ENCODE data around the gene SEC23A.
"Not testable (repeated sequence)": the region's sequence is repeated elsewhere in the genome, so short reads cannot be mapped to it uniquely, and the experiment has no call there.

Gene SEC23A

GRCh38 chr14:39102969-39103957 is at the start of gene SEC23A:
TSS of gene SEC23A (minus strand) at chr14:39103235. CDS start at chr14:39096118, 7,117 bp downstream.
- DNase-seq (ENCODE audit: low spot score) = peak; percentile 91

DNA sequence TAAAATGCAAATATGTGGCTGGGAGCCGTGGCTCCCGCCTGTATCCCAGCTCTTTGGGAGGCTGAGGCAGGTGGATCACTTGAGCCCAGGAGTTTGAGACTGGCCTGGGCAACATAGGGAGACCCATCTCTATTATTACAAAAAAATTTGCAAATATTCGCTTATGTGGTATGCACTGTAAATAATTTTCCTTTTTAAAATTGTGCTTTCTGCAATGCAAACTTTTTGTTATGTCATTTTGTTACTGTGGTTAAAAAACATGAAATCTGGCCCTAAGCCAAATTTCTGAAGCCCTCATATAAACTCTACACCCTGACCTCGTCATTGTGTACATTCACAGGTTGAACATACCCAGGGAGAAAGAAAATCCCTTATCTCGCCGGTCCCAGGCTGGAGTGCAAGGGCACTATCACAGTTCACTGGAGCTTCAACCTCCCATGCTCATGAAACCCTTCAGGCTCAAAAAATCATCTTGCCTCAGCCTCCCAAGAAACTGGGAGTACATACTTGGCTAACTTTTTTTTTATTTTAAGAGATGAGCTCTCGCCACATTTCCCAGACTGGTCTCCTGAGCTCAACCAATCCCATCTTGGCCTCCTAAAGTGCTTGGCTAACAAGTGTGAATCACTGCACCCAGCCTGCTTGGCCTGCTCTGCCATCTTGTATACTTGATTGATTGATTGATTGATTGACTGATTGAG is 42.4 kb upstream of the SEC23A start:
- DNase-seq (ENCODE audit: low spot score) = no peak

DNA sequence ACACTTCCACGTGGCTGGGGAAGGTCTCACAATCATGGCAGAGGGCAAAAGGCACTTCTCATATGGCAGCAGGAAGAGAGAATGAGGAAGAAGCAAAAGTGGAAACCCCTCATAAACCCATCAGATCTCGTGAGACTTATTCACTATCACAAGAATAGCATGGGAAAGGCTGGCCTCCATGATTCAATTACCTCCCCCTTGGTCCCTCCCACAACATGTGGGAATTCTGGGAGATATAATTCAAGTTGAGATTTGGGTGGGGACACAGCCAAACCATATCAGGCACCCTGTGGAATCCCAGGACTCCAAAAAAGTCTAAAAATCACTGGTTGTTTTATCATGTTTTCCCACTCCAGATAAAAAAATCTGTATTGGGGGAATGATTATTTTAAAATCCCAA is 40.2 kb upstream of the SEC23A start:
- DNase-seq (ENCODE audit: low spot score) = not testable (repeated sequence)

DNA sequence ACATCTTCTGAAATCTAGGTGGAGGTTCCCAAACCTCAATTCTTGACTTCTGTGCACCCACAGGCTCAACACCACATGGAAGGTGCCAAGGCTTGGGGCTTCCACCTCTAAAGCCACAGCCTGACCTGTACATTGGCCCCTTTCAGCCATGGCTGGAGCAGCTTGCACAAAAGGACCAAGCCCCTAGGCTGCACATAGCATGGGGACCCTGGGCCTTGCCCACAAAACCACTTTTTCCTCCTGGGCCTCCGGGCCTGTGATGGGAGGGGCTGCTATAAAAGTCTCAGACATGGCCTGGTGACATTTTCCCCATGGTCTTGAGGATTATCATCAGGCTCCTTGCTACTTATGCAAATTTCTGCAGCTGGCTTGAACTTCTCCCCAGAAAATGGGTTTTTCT is 38.6 kb upstream of the SEC23A start:
- DNase-seq (ENCODE audit: low spot score) = not testable (repeated sequence)

- DNase-seq (ENCODE audit: low spot score) = no peak
These were observed 37.1 kb upstream of the SEC23A start for GRCh38 chr14:39140170-39140569.

DNA sequence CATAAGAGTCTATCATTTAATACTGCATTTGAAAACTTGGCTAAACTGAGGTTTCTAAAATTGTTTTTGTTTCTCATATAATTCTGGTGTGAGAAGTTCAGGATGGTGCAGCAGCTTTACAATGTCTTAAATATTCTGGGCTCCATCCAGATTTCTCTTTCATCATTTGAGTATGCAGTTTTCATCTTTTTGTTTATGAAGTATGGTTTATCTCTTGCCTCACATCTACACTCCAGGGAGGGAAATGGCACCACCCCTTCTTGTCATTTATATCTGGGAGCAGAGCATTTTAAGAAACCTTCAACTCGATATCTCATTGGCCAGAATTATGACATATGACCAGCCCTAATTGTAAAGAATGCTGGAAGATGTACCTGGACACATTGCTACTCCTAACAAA is 35.4 kb upstream of the SEC23A start:
- no peak for DNase-seq (ENCODE audit: low spot score)

DNA sequence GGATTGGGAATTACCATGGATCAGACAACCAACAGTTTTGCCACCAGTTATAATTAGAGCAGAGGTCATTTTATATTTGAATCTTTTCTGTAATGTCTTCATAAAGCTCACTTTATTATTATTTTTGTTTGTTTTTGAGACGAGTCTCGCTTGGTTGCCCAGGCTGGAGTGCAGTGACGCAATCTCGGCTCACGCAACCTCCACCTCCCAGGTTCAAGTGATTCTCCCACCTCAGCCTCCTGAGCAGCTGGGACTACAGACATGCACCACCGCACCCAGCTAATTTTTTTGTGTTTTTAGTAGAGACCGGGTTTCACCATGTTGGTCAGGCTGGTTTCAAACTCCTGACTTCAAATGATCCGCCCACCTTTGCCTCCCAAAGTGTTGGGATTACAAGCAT is 34.8 kb upstream of the SEC23A start:
- DNase-seq (ENCODE audit: low spot score) = not testable (repeated sequence)

DNA sequence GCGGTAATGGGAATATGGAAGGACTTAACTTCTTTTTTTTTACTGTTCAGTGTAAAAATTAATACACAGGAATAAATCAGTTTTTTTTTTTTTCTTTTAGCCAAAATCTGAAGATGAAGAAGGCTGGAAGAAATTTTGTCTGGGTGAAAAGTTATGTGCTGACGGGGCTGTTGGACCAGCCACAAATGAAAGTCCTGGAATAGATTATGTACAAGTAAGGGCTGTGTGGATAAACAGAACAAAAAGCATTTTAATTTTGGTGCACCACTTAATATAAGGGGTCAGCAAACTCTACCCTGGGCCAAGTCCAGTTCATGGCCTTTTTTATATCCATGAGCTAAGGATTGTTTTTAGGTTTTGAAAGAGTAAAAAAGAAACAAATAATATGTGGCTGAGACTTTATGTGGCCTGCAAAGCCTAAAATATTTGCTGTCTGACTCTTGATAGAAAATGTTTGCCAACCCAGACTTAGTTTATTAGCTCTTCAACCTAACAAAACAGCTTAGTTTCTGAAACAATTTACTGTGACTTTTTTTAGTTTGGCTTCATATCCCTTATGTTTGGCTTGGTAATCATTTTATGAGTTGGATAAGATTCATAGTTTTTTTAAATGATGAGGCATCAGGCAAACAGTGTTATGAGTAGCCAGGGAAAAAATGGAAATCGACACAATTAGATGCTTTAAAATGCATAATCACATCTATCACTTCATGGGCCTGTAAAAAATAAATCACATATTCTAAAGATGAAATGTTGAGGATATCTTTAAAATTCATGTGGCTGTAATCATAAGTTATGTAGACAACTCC is 19.5 kb upstream of the SEC23A start:
- no peak for DNase-seq (ENCODE audit: low spot score)

DNA sequence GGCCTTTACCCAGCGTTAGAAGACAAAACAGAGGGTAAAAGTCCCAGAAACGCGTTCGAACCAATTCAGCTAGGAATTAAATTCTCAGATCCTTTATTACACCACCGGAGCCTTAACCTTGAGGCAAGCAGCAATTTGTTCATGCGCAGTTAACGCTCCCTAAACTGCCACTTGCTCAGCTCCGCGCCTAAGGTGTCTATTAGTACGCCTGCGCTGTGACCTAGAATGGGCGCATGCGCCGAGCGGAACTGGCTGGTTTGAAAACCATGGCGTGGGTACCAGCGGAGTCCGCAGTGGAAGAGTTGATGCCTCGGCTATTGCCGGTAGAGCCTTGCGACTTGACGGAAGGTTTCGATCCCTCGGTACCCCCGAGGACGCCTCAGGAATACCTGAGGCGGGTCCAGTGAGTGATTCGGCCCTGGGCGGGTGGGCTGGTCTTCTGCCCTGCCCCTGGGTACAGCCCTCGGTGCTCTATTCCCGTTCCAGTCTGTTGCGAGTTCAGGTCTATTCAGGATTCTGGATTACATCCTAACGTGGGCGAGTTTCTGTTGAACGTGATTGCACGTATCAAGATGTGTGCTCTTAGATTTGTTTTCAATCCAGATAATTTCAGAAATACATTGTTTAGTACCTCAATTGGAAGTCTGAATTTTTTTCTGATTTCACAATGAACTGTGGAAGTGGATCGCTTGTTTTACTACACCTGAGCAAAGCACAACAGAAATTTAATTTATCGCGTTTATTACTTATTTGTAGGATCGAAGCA is 11.2 kb upstream of the SEC23A start, which contains the start of gene GEMIN2:
Gene GEMIN2, plus strand, starts transcription at position 251 of the 766 bp plus-strand sequence. Its CDS starts 16 bp downstream, at position 267.
- peak; percentile 96 for DNase-seq (ENCODE audit: low spot score)

DNA sequence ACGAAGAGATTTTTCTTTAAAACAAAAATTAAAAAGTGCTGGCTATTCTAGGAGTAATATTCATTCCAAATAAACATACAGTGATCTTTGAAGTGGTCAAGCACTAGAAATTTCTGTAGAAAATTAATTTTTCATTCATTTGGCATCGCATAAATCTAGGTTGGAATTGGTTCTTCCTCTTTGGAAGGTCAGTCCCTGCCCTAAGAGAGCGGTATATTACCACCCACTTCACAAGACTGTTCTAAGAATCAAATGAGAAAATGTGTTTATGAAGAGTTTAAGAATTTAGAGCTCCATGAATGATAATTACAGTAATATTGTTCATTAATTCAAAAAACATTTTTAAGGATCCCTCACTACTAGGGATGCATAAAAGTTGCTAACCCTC is 10.6 kb upstream of the SEC23A start:
- DNase-seq (ENCODE audit: low spot score) = no peak

- DNase-seq (ENCODE audit: low spot score) = no peak
These were observed 7.1 kb upstream of the SEC23A start for GRCh38 chr14:39109893-39110715.

GRCh38 chr14:39108791-39109190 is 5.8 kb upstream of the SEC23A start:
- no peak for DNase-seq (ENCODE audit: low spot score)

DNA sequence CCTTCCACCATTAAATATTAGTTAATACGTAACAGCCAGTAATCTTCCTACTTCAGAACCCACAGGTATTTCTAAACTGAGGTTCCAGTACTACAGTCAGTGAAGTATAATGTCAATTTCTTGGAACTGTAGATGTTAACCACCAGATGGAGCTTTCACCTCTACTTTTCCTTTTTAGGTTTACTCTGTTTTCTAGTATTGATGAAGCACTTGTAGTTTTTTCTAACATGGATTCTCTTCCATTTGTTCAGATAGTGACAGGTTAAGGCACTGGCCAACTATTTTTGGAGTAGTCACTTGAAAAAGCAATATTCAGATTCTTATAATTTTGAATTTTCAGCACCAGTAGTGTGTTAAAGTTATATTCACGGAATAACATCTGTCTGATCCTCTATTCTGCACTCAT is 4.6 kb upstream of the SEC23A start:
- DNase-seq (ENCODE audit: low spot score) = no peak

DNA sequence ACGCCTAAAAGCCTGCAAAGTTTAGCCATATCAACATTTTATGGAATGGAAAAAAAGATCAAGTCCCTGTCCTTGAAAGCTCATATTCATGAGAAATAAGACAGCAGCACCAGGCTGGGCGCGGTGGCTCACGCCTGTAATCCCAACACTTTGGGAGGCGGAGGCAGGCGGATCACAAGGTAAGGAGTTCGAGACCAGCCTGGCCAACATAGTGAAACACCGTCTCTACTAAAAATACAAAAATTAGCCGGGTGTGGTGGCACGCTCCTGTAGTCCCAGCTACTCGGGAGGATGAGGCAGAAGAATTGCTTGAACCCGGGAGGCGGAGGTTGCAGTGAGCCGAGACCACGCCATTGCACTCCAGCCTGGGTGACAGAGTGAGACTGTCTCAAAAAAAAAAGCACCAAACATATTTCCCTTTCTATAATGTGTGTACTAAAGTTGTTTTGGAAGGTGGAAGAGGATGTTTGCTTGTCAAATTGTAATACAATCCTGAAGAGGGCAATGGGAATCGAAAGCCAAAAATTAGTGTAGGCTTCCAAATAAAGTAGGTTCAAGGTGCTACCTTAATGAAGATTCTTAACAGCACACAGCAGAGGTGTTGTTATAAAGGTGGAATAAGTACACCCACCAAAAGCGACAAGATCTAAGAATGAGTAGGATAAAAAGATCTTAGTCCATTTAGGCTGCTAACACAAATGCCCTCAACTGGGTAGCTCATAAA is 1.2 kb upstream of the SEC23A start:
- not testable (repeated sequence) for DNase-seq (ENCODE audit: low spot score)

- peak; percentile 20 for DNase-seq (ENCODE audit: low spot score)
These were observed 618 bp downstream of the SEC23A start for GRCh38 chr14:39102265-39102968.

DNA sequence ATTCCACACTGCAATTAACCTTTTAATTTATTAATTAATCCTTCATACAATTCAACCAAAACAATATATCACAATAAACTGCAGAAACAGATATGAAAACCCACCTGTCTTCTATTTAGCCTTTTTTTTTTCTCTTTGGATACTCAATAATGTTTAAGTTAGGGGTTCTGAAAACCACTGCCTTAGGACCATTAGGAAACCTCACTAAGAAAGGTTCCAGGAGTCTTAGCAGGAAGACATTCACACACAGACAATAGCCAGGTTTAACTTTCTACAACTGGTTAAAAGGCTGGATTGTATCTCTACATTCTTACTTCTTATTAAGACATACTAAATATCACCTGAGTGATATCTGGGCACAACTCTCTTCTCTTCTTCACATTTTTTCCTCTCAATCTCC is 3.3 kb downstream of the SEC23A start:
- no peak for DNase-seq (ENCODE audit: low spot score)

DNA sequence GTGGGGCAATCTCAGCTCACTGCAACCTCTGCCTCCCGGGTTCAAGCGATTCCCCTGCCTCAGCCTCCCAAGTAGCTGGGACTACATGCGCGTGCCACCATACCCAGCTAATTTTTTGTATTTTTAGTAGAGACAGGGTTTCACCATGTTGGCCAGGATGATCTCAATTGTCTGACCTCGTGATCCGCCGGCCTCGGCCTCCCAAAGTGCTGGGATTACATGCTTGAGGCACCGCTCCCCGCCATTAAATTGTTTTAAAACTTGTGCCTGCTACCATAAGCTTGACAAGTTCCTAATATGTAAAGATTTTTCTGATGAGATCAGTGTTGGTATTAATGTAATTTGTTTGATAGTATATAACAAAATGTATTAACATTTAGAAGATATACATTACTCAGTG is 3.8 kb downstream of the SEC23A start:
- not testable (repeated sequence) for DNase-seq (ENCODE audit: low spot score)

GRCh38 chr14:39097159-39097558 is 5.9 kb downstream of the SEC23A start:
- DNase-seq (ENCODE audit: low spot score) = no peak

GRCh38 chr14:39094515-39094914 is 8.5 kb downstream of the SEC23A start:
- no peak for DNase-seq (ENCODE audit: low spot score)
